ENCODE measurements around the gene LRPAP1.
"Not testable (repeated sequence)": the region's sequence is repeated elsewhere in the genome, so short reads cannot be mapped to it uniquely, and the experiment has no call there.

- not testable (repeated sequence) for TF ChIP-seq ZNF274 (IDR thresholded peaks at IDR 0.05; ENCODE audit: low read depth, low read length); YY1 (IDR thresholded peaks at IDR 0.05; ENCODE audit: insufficient read depth, insufficient read length)
These were observed 13.1 kb upstream of the LRPAP1 start for GRCh38 chr4:3545351-3545750.

Measured in NT2/D1 (cell line).